Measurements from ENCODE around the gene SCGB1D2. TPM values are rescaled to one million over a fixed set of nuclear protein-coding genes. Genes with fewer than 3 reads are reported as not detected.

SCGB1D2 gene
- total and polyA plus RNA-seq, 2 donors from 2014 or later = 0.60 to 5.6 TPM

GRCh38 chr11:62267576-62267975, 25.5 kb downstream of the SCGB1D2 start:
- H3K9me3 ChIP-seq (ENCODE audit: control insufficient read depth in 2 of 3, insufficient read depth in 1 of 3, low read length in 3 of 3) = no peaks in the 10 kb centered on the region
- no peaks in the 10 kb centered on the region for H3K4me1 ChIP-seq (ENCODE audit: control insufficient read depth in 2 of 3, insufficient read depth in 2 of 3, low read depth in 1 of 3, low read length in 3 of 3)
- no peak for FAIRE-seq
- no peak for DNase-seq
- no peak overlapping the region for H3K4me3 ChIP-seq (ENCODE audit: low read length in 3 of 3)
- intact Hi-C loops (cut with DNase I) = no loop called here
- H3K9ac ChIP-seq (ENCODE audit: low read length in 3 of 3) = no peak overlapping the region
- no peak for TF ChIP-seq CTCF (IDR thresholded peaks at IDR 0.05; ENCODE audit: borderline replicate concordance, extremely low read depth, insufficient read depth)
- H3K36me3 ChIP-seq (ENCODE audit: control insufficient read depth in 2 of 3, insufficient read depth in 3 of 3, low read length in 3 of 3) = no peaks in the 10 kb centered on the region
- no peaks in the 10 kb centered on the region for H3K27me3 ChIP-seq (ENCODE audit: control insufficient read depth, insufficient read depth, low read length)
- H3K27ac ChIP-seq (ENCODE audit: low read depth in 2 of 2, low read length in 2 of 2) = no peak overlapping the region

GRCh38 chr11:62269654-62270278, 27.7 kb downstream of the SCGB1D2 start, which contains the start of gene SCGB2A2:
Gene SCGB2A2, plus strand, starts transcription at chr11:62270158. Its CDS starts 59 bp downstream, at chr11:62270217.
- DNase-seq = no peak
- no peaks in the 10 kb centered on the region for H3K36me3 ChIP-seq (ENCODE audit: control insufficient read depth in 2 of 3, insufficient read depth in 3 of 3, low read length in 3 of 3)
- no peak for FAIRE-seq
- peak; percentile 50 for TF ChIP-seq CTCF (IDR thresholded peaks at IDR 0.05; ENCODE audit: borderline replicate concordance, extremely low read depth, insufficient read depth)
- H3K27me3 ChIP-seq (ENCODE audit: control insufficient read depth, insufficient read depth, low read length) = no peaks in the 10 kb centered on the region
- H3K27ac ChIP-seq (ENCODE audit: low read depth in 2 of 2, low read length in 2 of 2) = no peak within 1 kb of the TSS
- no peaks in the 10 kb centered on the region for H3K9me3 ChIP-seq (ENCODE audit: control insufficient read depth in 2 of 3, insufficient read depth in 1 of 3, low read length in 3 of 3)
- H3K4me3 ChIP-seq (ENCODE audit: low read length in 3 of 3) = no peak within 1 kb of the TSS
- H3K4me1 ChIP-seq (ENCODE audit: control insufficient read depth in 2 of 3, insufficient read depth in 2 of 3, low read depth in 1 of 3, low read length in 3 of 3) = no peaks in the 10 kb centered on the region
- H3K9ac ChIP-seq (ENCODE audit: low read length in 3 of 3) = no peak within 1 kb of the TSS
- intact Hi-C loops (cut with DNase I) = no loop called here

- intact Hi-C loops (cut with DNase I) = no loop called here
- Histone ChIP-seq H3K27me3 (ENCODE audit: control insufficient read depth, insufficient read depth, low read length) (no peaks in the 10 kb centered on the region), H3K9ac (ENCODE audit: low read length in 3 of 3) (no peak overlapping the region), H3K27ac (ENCODE audit: low read depth in 2 of 2, low read length in 2 of 2) (no peak overlapping the region), H3K36me3 (ENCODE audit: control insufficient read depth in 2 of 3, insufficient read depth in 3 of 3, low read length in 3 of 3) (no peaks in the 10 kb centered on the region), H3K4me1 (ENCODE audit: control insufficient read depth in 2 of 3, insufficient read depth in 2 of 3, low read depth in 1 of 3, low read length in 3 of 3) (no peaks in the 10 kb centered on the region), H3K9me3 (ENCODE audit: control insufficient read depth in 2 of 3, insufficient read depth in 1 of 3, low read length in 3 of 3) (no peaks in the 10 kb centered on the region), H3K4me3 (ENCODE audit: low read length in 3 of 3) (no peak overlapping the region)
- DNase-seq = no peak
- FAIRE-seq = no peak
- TF ChIP-seq CTCF (IDR thresholded peaks at IDR 0.05; ENCODE audit: borderline replicate concordance, extremely low read depth, insufficient read depth) = no peak
Observed at GRCh38 chr11:62273284-62273683, 31.2 kb downstream of the SCGB1D2 start.

Measured in kidney (tissue), 14 donors.